ENCODE data around the gene PAX2.

GRCh38 chr10:100806356-100806645, 60.9 kb downstream of the PAX2 start:
- TF ChIP-seq EP300 (IDR thresholded peaks at IDR 0.05) (no peak), CTCF (IDR thresholded peaks at IDR 0.05) (no peak)
